Panc1 (cell line): ENCODE results near the gene CFAP58. TPM values are rescaled to one million over a fixed set of nuclear protein-coding genes. Genes with fewer than 3 reads are reported as not detected.

Experiments
- ATAC-seq: fragments of 200-7000 bp; cut with Tn5 transposase; 2 replicates; pipeline ENCODE4 v1.9.1; 2020; ENCODE audit warnings: mild to moderate bottlenecking, moderate library complexity
- BruUV-seq: library from RNA; stranded (reverse); fragments of 400-500 nt; replicated peaks from 2 replicates; lab custom pipeline; 2021; lab: Mats Ljungman, UMichigan
- CTCF ChIA-PET: fragments of 300-600 bp; sonication (Branson Sonifier 250); formaldehyde crosslinking; loops from one replicate; lab custom pipeline; 2022; ENCODE audit warnings: antibody characterized with exemption; lab: Charles Lee
- POLR2A ChIA-PET: fragments of 300-600 bp; sonication (Branson Sonifier 250); formaldehyde crosslinking; loops from one replicate; lab custom pipeline; 2022; ENCODE audit warnings: antibody characterized with exemption; lab: Charles Lee
- DNase-seq: peaks from one replicate; pipeline ENCODE4 v3.0.0-alpha.2; 2010; ENCODE audit warnings: low read depth, low spot score
- H3K27ac ChIP-seq: 2 replicates; pipeline ENCODE4 v1.5.1; 2011; ENCODE audit warnings: mild to moderate bottlenecking, low read length, inconsistent platforms
- H3K27me3 ChIP-seq: fragments of 200-500 bp; sonication (Bioruptor generic); 2 replicates; pipeline ENCODE4 v1.6.0; 2014; ENCODE audit warnings: low read length, inconsistent platforms; ENCODE audit not compliant: control insufficient read depth, insufficient read depth
- H3K36me3 ChIP-seq: fragments of 200-500 bp; sonication (Bioruptor generic); 2 replicates; pipeline ENCODE4 v1.5.1; 2014; ENCODE audit warnings: inconsistent platforms, mild to moderate bottlenecking, low read length, moderate library complexity; ENCODE audit not compliant: control insufficient read depth, insufficient read depth
- H3K4me1 ChIP-seq: 2 replicates; pipeline ENCODE4 v1.5.1; 2011; ENCODE audit warnings: inconsistent platforms, mild to moderate bottlenecking, low read length, moderate library complexity; ENCODE audit not compliant: control insufficient read depth, insufficient read depth
- H3K4me3 ChIP-seq, 2 experiments: 2 replicates each; pipeline ENCODE4 v1.5.1; 2011 to 2012; ENCODE audit warnings: low read depth in 2 of 2, low read length in 2 of 2, mild to moderate bottlenecking in 2 of 2, inconsistent platforms in 1 of 2, moderate library complexity in 1 of 2
- H3K9me3 ChIP-seq: fragments of 200-500 bp; sonication (Bioruptor generic); 2 replicates; pipeline ENCODE4 v1.5.1; 2014; ENCODE audit warnings: low read depth, mild to moderate bottlenecking, inconsistent platforms, low read length, moderate library complexity; ENCODE audit not compliant: control insufficient read depth, insufficient read depth
- POLR2AphosphoS5 ChIP-seq: IDR thresholded peaks from 2 replicates; pipeline ENCODE4 v1.6.1; 2012; ENCODE audit warnings: mild to moderate bottlenecking, low read depth, low read length, moderate library complexity
- SIN3A ChIP-seq: IDR thresholded peaks from 2 replicates; pipeline ENCODE4 v1.6.1; 2012; ENCODE audit warnings: low read depth, mild to moderate bottlenecking, low read length, moderate library complexity, borderline replicate concordance; ENCODE audit not compliant: insufficient read depth
- TCF7L2 ChIP-seq: IDR thresholded peaks from 2 replicates; pipeline ENCODE4 v1.6.1; 2011; ENCODE audit warnings: mild to moderate bottlenecking, low read depth, low read length, inconsistent platforms
- in situ Hi-C: cut with HindIII; loops from 2 replicates; pipeline ENCODE4 v1.10.0; 2016; ENCODE audit warnings: low sequenced_read_pairs, low pct_unique_long_range_greater_than_20kb
- intact Hi-C: fragments of 100-400 bp; cut with micrococcal nuclease; formaldehyde crosslinking; loops from one replicate; pipeline ENCODE4 v1.10.0; 2022; ENCODE audit not compliant: unreplicated experiment
- total RNA-seq: library from RNA; stranded (reverse); gene quantifications from one replicate; pipeline ENCODE4 v1.2.1, GENCODE V29; 2021; ENCODE audit not compliant: unreplicated experiment
- TF ChIP-seq, protein P1 (sequence below), 2 experiments: IDR thresholded peaks; 2 replicates each; pipeline ENCODE4 v1.6.1; 2011 to 2012; ENCODE audit warnings: low read depth in 2 of 2, control low read depth in 1 of 2, low read length in 1 of 2, mild to moderate bottlenecking in 1 of 2, moderate library complexity in 1 of 2; ENCODE audit not compliant: insufficient read depth in 1 of 2
- TF ChIP-seq, protein P2 (sequence below): fragments of 450-650 bp; IDR thresholded peaks from 2 replicates; pipeline ENCODE4 v1.5.1; 2017; ENCODE audit warnings: mild to moderate bottlenecking

The CFAP58 gene
- total RNA-seq, 1 experiment from 2014 or later: 2.0 TPM

DNA sequence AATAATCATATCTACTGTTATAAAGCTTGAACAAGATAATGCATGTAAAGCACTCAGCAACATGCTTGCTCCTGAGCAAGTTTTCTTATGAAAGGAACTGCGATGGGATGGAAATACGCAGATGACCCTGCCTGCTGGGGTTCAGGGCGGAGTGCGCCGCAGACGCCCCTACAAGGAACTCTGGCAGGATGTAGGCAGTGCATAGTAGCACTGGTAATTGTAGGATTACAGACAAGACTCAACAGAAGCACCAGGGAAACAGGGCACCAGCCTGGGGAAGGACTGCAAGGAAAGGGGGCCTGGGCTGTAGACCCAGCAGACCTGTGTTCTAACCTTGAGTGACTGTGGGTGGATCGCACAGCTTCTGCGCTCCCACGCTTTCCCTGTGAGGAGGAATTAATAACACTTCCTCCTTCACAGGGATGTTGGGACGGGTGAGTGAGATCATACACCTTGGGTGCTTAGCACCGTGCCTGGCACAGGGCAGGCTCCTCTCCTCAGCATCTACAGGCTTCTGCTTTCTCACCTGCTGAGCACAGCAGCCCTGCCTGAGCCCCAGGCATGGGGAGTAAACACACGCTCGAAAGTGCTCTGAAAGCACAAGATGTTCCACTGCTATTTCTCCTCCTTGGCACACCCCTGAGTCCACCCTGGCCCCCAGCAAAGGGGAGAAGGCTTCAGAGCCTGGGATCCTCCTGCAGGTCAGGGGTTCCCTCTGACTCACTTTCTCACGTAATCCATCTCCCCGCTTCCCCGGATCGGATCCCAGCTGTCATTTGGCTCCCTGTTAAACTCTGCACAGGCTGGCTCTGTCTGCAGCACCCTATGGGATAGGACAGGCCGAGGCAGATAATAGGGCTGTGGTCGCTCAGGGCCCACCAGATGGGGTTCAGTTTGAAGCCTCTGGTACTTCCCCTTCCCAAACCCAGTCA is 34.6 kb upstream of the CFAP58 start:
- H3K4me1 ChIP-seq: peaks cover 66% of the 10 kb centered on the region
- H3K36me3 ChIP-seq: peaks cover 9% of the 10 kb centered on the region
- no peak overlapping the region for H3K4me3 ChIP-seq
- DNase-seq (no peak), ATAC-seq (peak; percentile 26)
- no peaks in the 10 kb centered on the region for H3K9me3 ChIP-seq
- TF ChIP-seq SIN3A (no peak), TCF7L2 (no peak), POLR2AphosphoS5 (no peak)
- TF ChIP-seq, protein P1, sequence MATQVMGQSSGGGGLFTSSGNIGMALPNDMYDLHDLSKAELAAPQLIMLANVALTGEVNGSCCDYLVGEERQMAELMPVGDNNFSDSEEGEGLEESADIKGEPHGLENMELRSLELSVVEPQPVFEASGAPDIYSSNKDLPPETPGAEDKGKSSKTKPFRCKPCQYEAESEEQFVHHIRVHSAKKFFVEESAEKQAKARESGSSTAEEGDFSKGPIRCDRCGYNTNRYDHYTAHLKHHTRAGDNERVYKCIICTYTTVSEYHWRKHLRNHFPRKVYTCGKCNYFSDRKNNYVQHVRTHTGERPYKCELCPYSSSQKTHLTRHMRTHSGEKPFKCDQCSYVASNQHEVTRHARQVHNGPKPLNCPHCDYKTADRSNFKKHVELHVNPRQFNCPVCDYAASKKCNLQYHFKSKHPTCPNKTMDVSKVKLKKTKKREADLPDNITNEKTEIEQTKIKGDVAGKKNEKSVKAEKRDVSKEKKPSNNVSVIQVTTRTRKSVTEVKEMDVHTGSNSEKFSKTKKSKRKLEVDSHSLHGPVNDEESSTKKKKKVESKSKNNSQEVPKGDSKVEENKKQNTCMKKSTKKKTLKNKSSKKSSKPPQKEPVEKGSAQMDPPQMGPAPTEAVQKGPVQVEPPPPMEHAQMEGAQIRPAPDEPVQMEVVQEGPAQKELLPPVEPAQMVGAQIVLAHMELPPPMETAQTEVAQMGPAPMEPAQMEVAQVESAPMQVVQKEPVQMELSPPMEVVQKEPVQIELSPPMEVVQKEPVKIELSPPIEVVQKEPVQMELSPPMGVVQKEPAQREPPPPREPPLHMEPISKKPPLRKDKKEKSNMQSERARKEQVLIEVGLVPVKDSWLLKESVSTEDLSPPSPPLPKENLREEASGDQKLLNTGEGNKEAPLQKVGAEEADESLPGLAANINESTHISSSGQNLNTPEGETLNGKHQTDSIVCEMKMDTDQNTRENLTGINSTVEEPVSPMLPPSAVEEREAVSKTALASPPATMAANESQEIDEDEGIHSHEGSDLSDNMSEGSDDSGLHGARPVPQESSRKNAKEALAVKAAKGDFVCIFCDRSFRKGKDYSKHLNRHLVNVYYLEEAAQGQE (IDR thresholded peaks at IDR 0.05; ENCODE audit: insufficient read depth in 1 of 2, low read depth in 2 of 2, low read length in 1 of 2): no peak
- TF ChIP-seq, protein P2, sequence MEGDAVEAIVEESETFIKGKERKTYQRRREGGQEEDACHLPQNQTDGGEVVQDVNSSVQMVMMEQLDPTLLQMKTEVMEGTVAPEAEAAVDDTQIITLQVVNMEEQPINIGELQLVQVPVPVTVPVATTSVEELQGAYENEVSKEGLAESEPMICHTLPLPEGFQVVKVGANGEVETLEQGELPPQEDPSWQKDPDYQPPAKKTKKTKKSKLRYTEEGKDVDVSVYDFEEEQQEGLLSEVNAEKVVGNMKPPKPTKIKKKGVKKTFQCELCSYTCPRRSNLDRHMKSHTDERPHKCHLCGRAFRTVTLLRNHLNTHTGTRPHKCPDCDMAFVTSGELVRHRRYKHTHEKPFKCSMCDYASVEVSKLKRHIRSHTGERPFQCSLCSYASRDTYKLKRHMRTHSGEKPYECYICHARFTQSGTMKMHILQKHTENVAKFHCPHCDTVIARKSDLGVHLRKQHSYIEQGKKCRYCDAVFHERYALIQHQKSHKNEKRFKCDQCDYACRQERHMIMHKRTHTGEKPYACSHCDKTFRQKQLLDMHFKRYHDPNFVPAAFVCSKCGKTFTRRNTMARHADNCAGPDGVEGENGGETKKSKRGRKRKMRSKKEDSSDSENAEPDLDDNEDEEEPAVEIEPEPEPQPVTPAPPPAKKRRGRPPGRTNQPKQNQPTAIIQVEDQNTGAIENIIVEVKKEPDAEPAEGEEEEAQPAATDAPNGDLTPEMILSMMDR: no peak
- H3K27me3 ChIP-seq: no peaks in the 10 kb centered on the region
- ChIA-PET POLR2A (no interaction called here), CTCF (interaction anchor here (1.0 kb wide), 1 partner anchor 34 kb away, joined by 3 read pairs; no protein-coding TSS in a partner anchor)
- intact Hi-C loops (no loop called here), in situ Hi-C loops (no loop called here)
- BruUV-seq: no TSS peak
- H3K27ac ChIP-seq: peak overlapping the region; percentile 74

DNA sequence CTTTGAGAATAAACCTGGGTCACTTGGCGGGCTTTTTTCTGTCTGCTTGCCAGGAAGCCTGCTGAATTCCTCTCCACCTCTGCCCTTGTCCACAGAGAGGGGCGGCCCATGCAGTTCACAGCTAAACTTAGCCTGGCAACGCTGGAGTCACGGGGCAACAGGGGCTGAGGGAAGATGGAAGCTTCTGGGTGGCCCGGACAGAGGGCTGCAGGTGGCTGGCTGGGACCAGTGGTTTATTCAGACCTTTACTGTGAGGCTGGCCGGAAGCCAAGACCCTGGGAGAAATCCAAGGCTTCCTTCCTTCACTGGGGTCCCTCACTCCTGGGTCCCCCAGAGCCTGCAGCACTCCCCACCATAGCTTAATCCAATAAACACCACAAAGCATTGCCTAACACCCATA is 32.4 kb upstream of the CFAP58 start:
- intact Hi-C loops: no loop called here

More for the DNA sequence above, 32.4 kb upstream of the CFAP58 start:
- TF ChIP-seq, protein P2: no peak
- TF ChIP-seq POLR2AphosphoS5 (no peak), TCF7L2 (no peak), SIN3A (no peak)
- TF ChIP-seq, protein P1 (IDR thresholded peaks at IDR 0.05; ENCODE audit: insufficient read depth in 1 of 2, low read depth in 2 of 2, low read length in 1 of 2): no peak
- Histone ChIP-seq H3K27me3 (no peaks in the 10 kb centered on the region), H3K36me3 (no peaks in the 10 kb centered on the region), H3K4me1 (peaks cover 83% of the 10 kb centered on the region), H3K4me3 (no peak overlapping the region), H3K9me3 (no peaks in the 10 kb centered on the region), H3K27ac (peak overlapping the region; percentile 60)
- ATAC-seq: no peak
- BruUV-seq: no TSS peak
- POLR2A ChIA-PET: no interaction called here
- in situ Hi-C loops: no loop called here
- CTCF ChIA-PET: interaction anchor here (0.6 to 1.2 kb wide), 3 partner anchors 17 to 50 kb away, joined by 3 to 9 read pairs (median 3); partner anchors contain the start of gene ITPRIP
- DNase-seq: no peak
